GM19397 (cell line): ENCODE measurements around the gene DENND4A.
"Not testable (repeated sequence)": the region's sequence is repeated elsewhere in the genome, so short reads cannot be mapped to it uniquely, and the experiment has no call there.

Experiments
- ATAC-seq: cut with Tn5 transposase; IDR thresholded peaks from one replicate; pipeline ENCODE4 v1.9.1; 2021; ENCODE audit warnings: mild to moderate bottlenecking, moderate library complexity; ENCODE audit not compliant: unreplicated experiment

DENND4A gene

GRCh38 chr15:65761210-65761926 is 30.7 kb downstream of the DENND4A start:
- ATAC-seq = no peak

GRCh38 chr15:65759441-65759840 is 32.7 kb downstream of the DENND4A start:
- no peak for ATAC-seq

- ATAC-seq = no peak
These were observed 33.9 kb downstream of the DENND4A start for GRCh38 chr15:65758242-65758641.

- no peak for ATAC-seq
These were observed 34.8 kb downstream of the DENND4A start for GRCh38 chr15:65757256-65757655.

- ATAC-seq = no peak
These were observed 39.9 kb downstream of the DENND4A start for GRCh38 chr15:65752151-65752700.

- no peak for ATAC-seq
These were observed 40.7 kb downstream of the DENND4A start for GRCh38 chr15:65751431-65751830.

GRCh38 chr15:65747265-65747664 is 44.8 kb downstream of the DENND4A start:
- no peak for ATAC-seq

GRCh38 chr15:65743637-65744252 is 48.3 kb downstream of the DENND4A start:
- no peak for ATAC-seq

- ATAC-seq = no peak
These were observed 51.9 kb downstream of the DENND4A start for GRCh38 chr15:65740148-65740547.

GRCh38 chr15:65738649-65739048 is 53.4 kb downstream of the DENND4A start:
- ATAC-seq = no peak

GRCh38 chr15:65733599-65733998 is 58.5 kb downstream of the DENND4A start:
- not testable (repeated sequence) for ATAC-seq

- no peak for ATAC-seq
These were observed 59.4 kb downstream of the DENND4A start for GRCh38 chr15:65732698-65733097.

GRCh38 chr15:65731926-65732325 is 60.2 kb downstream of the DENND4A start:
- ATAC-seq = no peak

GRCh38 chr15:65730549-65731172 is 61.4 kb downstream of the DENND4A start:
- ATAC-seq = no peak

GRCh38 chr15:65724464-65725215 is 67.5 kb downstream of the DENND4A start:
- no peak for ATAC-seq

GRCh38 chr15:65723876-65724275 is 68.2 kb downstream of the DENND4A start:
- no peak for ATAC-seq

GRCh38 chr15:65722191-65722590 is 69.9 kb downstream of the DENND4A start:
- no peak for ATAC-seq

GRCh38 chr15:65712415-65712814 is 79.7 kb downstream of the DENND4A start:
- ATAC-seq = no peak

GRCh38 chr15:65695081-65695480 is 97.0 kb downstream of the DENND4A start:
- no peak for ATAC-seq

- no peak for ATAC-seq
These were observed 101.3 kb downstream of the DENND4A start for GRCh38 chr15:65690778-65691177.

GRCh38 chr15:65690173-65690572 is 101.9 kb downstream of the DENND4A start:
- ATAC-seq = no peak
